ENCODE results near the gene KIR3DL1.
"Not testable (repeated sequence)": the region's sequence is repeated elsewhere in the genome, so short reads cannot be mapped to it uniquely, and the experiment has no call there.

Gene KIR3DL1

GRCh38 chr19:54817670-54818536, 1.6 kb downstream of the KIR3DL1 start:
- no peak for DNase-seq (ENCODE audit: low read depth)

- DNase-seq (ENCODE audit: low read depth) = not testable (repeated sequence)
Measured at GRCh38 chr19:54824416-54824815, 8.1 kb downstream of the KIR3DL1 start.

GRCh38 chr19:54825326-54825725, 9.1 kb downstream of the KIR3DL1 start:
- not testable (repeated sequence) for DNase-seq (ENCODE audit: low read depth)

- not testable (repeated sequence) for DNase-seq (ENCODE audit: low read depth)
Measured at GRCh38 chr19:54828064-54828463, 11.8 kb downstream of the KIR3DL1 start.

- DNase-seq (ENCODE audit: low read depth) = not testable (repeated sequence)
Measured at GRCh38 chr19:54832496-54832895, 16.2 kb downstream of the KIR3DL1 start, which contains the start of gene KIR2DS4. KIR2DS4 (plus strand) TSS chr19:54832676.

GRCh38 chr19:54835126-54835525, 18.9 kb downstream of the KIR3DL1 start:
- not testable (repeated sequence) for DNase-seq (ENCODE audit: low read depth)

- DNase-seq (ENCODE audit: low read depth) = not testable (repeated sequence)
Measured at GRCh38 chr19:54837522-54837921, 21.3 kb downstream of the KIR3DL1 start.

GRCh38 chr19:54843171-54843570, 26.9 kb downstream of the KIR3DL1 start:
- not testable (repeated sequence) for DNase-seq (ENCODE audit: low read depth)

GRCh38 chr19:54850061-54850640, 33.9 kb downstream of the KIR3DL1 start, which contains the start of gene KIR3DL2:
KIR3DL2 (plus strand) TSS chr19:54850443; CDS start chr19:54850476, 33 bp downstream.
- not testable (repeated sequence) for DNase-seq (ENCODE audit: low read depth)

- DNase-seq (ENCODE audit: low read depth) = no peak
Measured at GRCh38 chr19:54850930-54851329, 34.7 kb downstream of the KIR3DL1 start.

GRCh38 chr19:54851353-54851752, 35.1 kb downstream of the KIR3DL1 start:
- DNase-seq (ENCODE audit: low read depth) = no peak

GRCh38 chr19:54855241-54855640, 39.0 kb downstream of the KIR3DL1 start:
- DNase-seq (ENCODE audit: low read depth) = not testable (repeated sequence)

GRCh38 chr19:54858476-54858875, 42.2 kb downstream of the KIR3DL1 start:
- DNase-seq (ENCODE audit: low read depth) = not testable (repeated sequence)

- not testable (repeated sequence) for DNase-seq (ENCODE audit: low read depth)
Measured at GRCh38 chr19:54859421-54859820, 43.2 kb downstream of the KIR3DL1 start.

- not testable (repeated sequence) for DNase-seq (ENCODE audit: low read depth)
Measured at GRCh38 chr19:54863459-54863858, 47.2 kb downstream of the KIR3DL1 start.

- DNase-seq (ENCODE audit: low read depth) = no peak
Measured at GRCh38 chr19:54871696-54872095, 55.4 kb downstream of the KIR3DL1 start.

GRCh38 chr19:54873990-54874389, 57.7 kb downstream of the KIR3DL1 start, which contains the start of gene FCAR:
FCAR (plus strand) TSS chr19:54874235; CDS start chr19:54874290, 55 bp downstream.
- no peak for DNase-seq (ENCODE audit: low read depth)

- no peak for DNase-seq (ENCODE audit: low read depth)
Measured at GRCh38 chr19:54875506-54875905, 59.2 kb downstream of the KIR3DL1 start.

- no peak for DNase-seq (ENCODE audit: low read depth)
Measured at GRCh38 chr19:54877471-54877870, 61.2 kb downstream of the KIR3DL1 start.

Data from amniotic epithelial cell (primary cell).